ENCODE results near the gene RIMBP2.

The RIMBP2 gene

DNA sequence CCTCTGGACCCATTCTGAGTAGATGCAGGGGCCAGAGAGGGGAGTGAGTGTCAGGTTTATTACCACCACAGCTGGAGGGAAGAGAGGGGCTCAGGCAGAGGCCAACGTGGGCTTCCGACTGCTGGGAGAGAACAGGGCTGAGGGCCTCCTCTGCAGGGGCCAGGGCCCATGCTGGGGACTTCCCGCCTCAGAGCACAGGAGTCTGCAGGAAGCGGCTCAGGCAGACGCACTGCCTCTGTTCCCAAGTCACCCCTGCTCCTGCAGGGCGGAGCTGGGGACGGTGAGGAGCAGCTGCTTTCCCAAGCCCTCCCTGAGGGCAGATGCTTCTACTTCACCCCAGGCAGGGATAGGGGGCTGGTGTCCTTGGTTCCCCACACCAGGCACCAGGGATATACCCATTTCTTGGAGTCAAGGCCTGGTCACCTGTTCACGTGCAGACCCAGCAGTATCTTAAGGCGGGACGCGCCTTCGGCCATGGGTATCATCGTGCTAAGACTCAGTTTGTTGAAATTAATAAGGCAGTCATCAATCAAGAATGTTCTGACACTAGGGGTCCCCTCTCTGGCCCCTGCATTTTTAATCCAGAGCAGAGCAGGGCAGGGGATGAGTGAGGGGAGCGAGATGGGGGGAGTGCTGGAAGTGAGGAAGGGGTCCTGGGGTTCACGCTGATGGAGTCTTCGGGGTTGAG is 278.4 kb downstream of the RIMBP2 start:
- Histone ChIP-seq H3K9me3 (ENCODE audit: low read length) (no peaks in the 10 kb centered on the region), H3K36me3 (ENCODE audit: insufficient read depth, low read length) (no peaks in the 10 kb centered on the region), H3K27ac (ENCODE audit: low read depth, low read length, poor library complexity, severe bottlenecking) (no peak overlapping the region), H3K27me3 (ENCODE audit: insufficient read depth, low read length) (no peaks in the 10 kb centered on the region), H3K9ac (ENCODE audit: low read length) (no peak overlapping the region), H3K4me2 (ENCODE audit: low read length) (no peak overlapping the region), H3K79me2 (ENCODE audit: insufficient read depth, low read length) (no peaks in the 10 kb centered on the region), H3K4me1 (ENCODE audit: insufficient read depth, low read length, severe bottlenecking) (no peaks in the 10 kb centered on the region), H3F3A (ENCODE audit: insufficient read depth, low read length) (no peaks in the 10 kb centered on the region), H3K4me3 (ENCODE audit: low read depth, low read length, poor library complexity, severe bottlenecking) (no peak overlapping the region), H4K20me1 (ENCODE audit: insufficient read depth, low read length) (no peaks in the 10 kb centered on the region), H2AFZ (ENCODE audit: low read length) (no peak overlapping the region), H3K9me2 (ENCODE audit: low read depth, low read length) (no peaks in the 10 kb centered on the region)
- TF ChIP-seq EZH2 (IDR thresholded peaks at IDR 0.05; ENCODE audit: borderline replicate concordance, low read length) (no peak), CTCF (IDR thresholded peaks at IDR 0.05; ENCODE audit: low read length) (no peak)

DNA sequence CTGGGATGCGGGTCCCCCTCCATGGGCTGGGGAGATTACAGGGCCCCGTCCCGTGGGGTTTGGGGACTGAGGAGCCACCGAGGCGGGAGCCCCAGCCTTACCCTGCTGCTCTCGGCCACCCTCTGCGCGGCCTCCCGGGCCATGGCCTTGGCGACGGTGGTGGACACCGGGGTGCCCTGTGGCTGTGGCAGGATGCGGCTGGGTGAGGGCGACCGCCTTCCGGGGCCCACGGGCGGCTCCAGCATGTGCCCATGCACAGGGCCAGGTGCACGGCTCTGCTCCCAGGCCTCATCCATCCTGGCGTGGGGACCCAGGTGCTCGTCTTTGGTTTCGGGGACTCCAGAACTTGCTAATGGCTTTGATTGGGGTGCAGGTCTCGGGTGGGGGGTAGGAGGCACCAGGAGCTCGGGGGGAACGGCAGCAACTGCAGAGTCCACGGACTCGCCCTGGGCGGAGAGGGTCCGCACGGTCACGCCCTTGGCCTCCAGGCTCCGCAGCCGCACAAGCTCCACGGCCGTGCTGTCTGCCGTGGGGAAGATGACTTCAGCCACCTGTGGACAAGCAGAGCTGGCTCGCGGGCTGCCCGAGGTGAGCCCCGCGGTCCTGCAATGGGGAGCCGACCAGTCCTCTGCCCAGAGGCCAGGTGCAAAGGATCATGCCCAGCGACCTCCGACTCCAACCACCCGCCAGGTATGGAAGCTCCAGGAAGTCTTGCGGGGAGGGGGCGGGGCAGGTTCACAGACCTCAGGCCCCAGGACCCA is 279.2 kb downstream of the RIMBP2 start:
- Histone ChIP-seq H3K36me3 (ENCODE audit: insufficient read depth, low read length) (no peaks in the 10 kb centered on the region), H3K4me1 (ENCODE audit: insufficient read depth, low read length, severe bottlenecking) (no peaks in the 10 kb centered on the region), H3K4me3 (ENCODE audit: low read depth, low read length, poor library complexity, severe bottlenecking) (no peak overlapping the region), H2AFZ (ENCODE audit: low read length) (no peak overlapping the region), H3K27me3 (ENCODE audit: insufficient read depth, low read length) (no peaks in the 10 kb centered on the region), H3K9me2 (ENCODE audit: low read depth, low read length) (no peaks in the 10 kb centered on the region), H3K9me3 (ENCODE audit: low read length) (no peaks in the 10 kb centered on the region), H4K20me1 (ENCODE audit: insufficient read depth, low read length) (no peaks in the 10 kb centered on the region), H3K27ac (ENCODE audit: low read depth, low read length, poor library complexity, severe bottlenecking) (no peak overlapping the region), H3K79me2 (ENCODE audit: insufficient read depth, low read length) (no peaks in the 10 kb centered on the region), H3K9ac (ENCODE audit: low read length) (no peak overlapping the region), H3F3A (ENCODE audit: insufficient read depth, low read length) (no peaks in the 10 kb centered on the region), H3K4me2 (ENCODE audit: low read length) (no peak overlapping the region)
- no peak for TF ChIP-seq EZH2 (IDR thresholded peaks at IDR 0.05; ENCODE audit: borderline replicate concordance, low read length)
- no peak for TF ChIP-seq CTCF (IDR thresholded peaks at IDR 0.05; ENCODE audit: low read length)

- TF ChIP-seq CTCF (IDR thresholded peaks at IDR 0.05; ENCODE audit: low read length), result no peak
- TF ChIP-seq EZH2 (IDR thresholded peaks at IDR 0.05; ENCODE audit: borderline replicate concordance, low read length), result no peak
- Histone ChIP-seq H3K4me2 (ENCODE audit: low read length) (no peak overlapping the region), H3K27me3 (ENCODE audit: insufficient read depth, low read length) (no peaks in the 10 kb centered on the region), H4K20me1 (ENCODE audit: insufficient read depth, low read length) (no peaks in the 10 kb centered on the region), H2AFZ (ENCODE audit: low read length) (no peak overlapping the region), H3K79me2 (ENCODE audit: insufficient read depth, low read length) (no peaks in the 10 kb centered on the region), H3K36me3 (ENCODE audit: insufficient read depth, low read length) (no peaks in the 10 kb centered on the region), H3K4me1 (ENCODE audit: insufficient read depth, low read length, severe bottlenecking) (no peaks in the 10 kb centered on the region), H3F3A (ENCODE audit: insufficient read depth, low read length) (no peaks in the 10 kb centered on the region), H3K9me2 (ENCODE audit: low read depth, low read length) (no peaks in the 10 kb centered on the region), H3K9ac (ENCODE audit: low read length) (no peak overlapping the region), H3K27ac (ENCODE audit: low read depth, low read length, poor library complexity, severe bottlenecking) (no peak overlapping the region), H3K9me3 (ENCODE audit: low read length) (no peaks in the 10 kb centered on the region), H3K4me3 (ENCODE audit: low read depth, low read length, poor library complexity, severe bottlenecking) (no peak overlapping the region)
Observed at GRCh38 chr12:130435826-130436225, 280.3 kb downstream of the RIMBP2 start.
